SK-N-SH (cell line): Measurements from ENCODE around the gene GEN1. TPM values are rescaled to one million over a fixed set of nuclear protein-coding genes. Genes with fewer than 3 reads are reported as not detected.

Source experiments
- CTCF ChIA-PET: fragments of 300-600, 350-600 bp; formaldehyde crosslinking; extraction: SDS; loops from one replicate; lab custom pipeline; 2021; lab: Yijun Ruan, JAX
- POLR2A ChIA-PET: fragments of 350-600 bp; sonication (Branson Sonifier 250); formaldehyde crosslinking; extraction: SDS; loops from one replicate; lab custom pipeline; 2020; ENCODE audit warnings: antibody characterized with exemption, inconsistent platforms; lab: Yijun Ruan, JAX
- DNase-seq: peaks from one replicate; pipeline ENCODE4 v3.0.0; 2012
- H2AFZ ChIP-seq: fragments of 200-600 bp; sonication (generic); 2 replicates; pipeline ENCODE4 v1.8.1; 2016; ENCODE audit warnings: antibody characterized with exemption, mild to moderate bottlenecking, low read depth
- H3F3A ChIP-seq: fragments of 200-600 bp; sonication (generic); replicated peaks from 2 replicates; pipeline ENCODE3; 2016; ENCODE audit warnings: antibody characterized with exemption, mild to moderate bottlenecking; ENCODE audit not compliant: insufficient read depth
- H3K27ac ChIP-seq, 2 experiments: fragments of 200-500 bp in 1 of 2; fragments of 200-600 bp in 1 of 2; sonication (Bioruptor generic) in 1 of 2; sonication (generic), shearing (Covaris generic) in 1 of 2; 2 replicates each; pipeline versions ENCODE4 v1.5.1 to v1.6.1; 2014 to 2016; ENCODE audit warnings: low read depth in 2 of 2, inconsistent platforms in 1 of 2, low read length in 1 of 2, mild to moderate bottlenecking in 1 of 2, mixed read lengths in 1 of 2
- H3K27me3 ChIP-seq: fragments of 200-600 bp; sonication (generic), shearing (Covaris generic); 2 replicates; pipeline ENCODE4 v1.6.1; 2016; ENCODE audit warnings: mixed run types; ENCODE audit not compliant: insufficient read depth
- H3K36me3 ChIP-seq, 2 experiments: fragments of 200-500 bp in 1 of 2; fragments of 200-600 bp in 1 of 2; sonication (Bioruptor generic) in 1 of 2; sonication (generic) in 1 of 2; replicated peaks in 1 of 2; 2 replicates each; pipeline versions ENCODE3 to v1.5.1; 2014 to 2016; ENCODE audit warnings: low read length in 1 of 2, mild to moderate bottlenecking in 1 of 2; ENCODE audit not compliant: insufficient read depth in 2 of 2, control insufficient read depth in 1 of 2
- H3K4me1 ChIP-seq, 2 experiments: fragments of 200-500 bp in 1 of 2; fragments of 200-600 bp in 1 of 2; sonication (Bioruptor generic) in 1 of 2; sonication (generic), shearing (Covaris generic) in 1 of 2; 2 replicates each; pipeline versions ENCODE4 v1.5.1 to v1.6.1; 2014 to 2016; ENCODE audit warnings: low read depth in 1 of 2, low read length in 1 of 2, mixed run types in 1 of 2; ENCODE audit not compliant: insufficient read depth in 2 of 2, control insufficient read depth in 1 of 2
- H3K4me2 ChIP-seq: fragments of 200-600 bp; sonication (generic), shearing (Covaris generic); 2 replicates; pipeline ENCODE4 v1.6.1; 2017; ENCODE audit warnings: mixed run types
- H3K4me3 ChIP-seq, 2 experiments: fragments of 200-500 bp in 1 of 2; fragments of 200-600 bp in 1 of 2; sonication (Bioruptor generic) in 1 of 2; sonication (generic), shearing (Covaris generic) in 1 of 2; 2 replicates each; pipeline versions ENCODE4 v1.5.1 to v1.8.1; 2014 to 2016; ENCODE audit warnings: low read depth in 2 of 2, inconsistent platforms in 1 of 2, low read length in 1 of 2, mild to moderate bottlenecking in 1 of 2, mixed read lengths in 1 of 2, moderate library complexity in 1 of 2
- H3K79me2 ChIP-seq: fragments of 200-600 bp; sonication (generic); 2 replicates; pipeline ENCODE4 v1.8.1; 2017; ENCODE audit warnings: mild to moderate bottlenecking; ENCODE audit not compliant: insufficient read depth
- H3K9ac ChIP-seq: fragments of 200-600 bp; sonication (generic); 2 replicates; pipeline ENCODE4 v1.6.1; 2017; ENCODE audit warnings: mixed run types
- H3K9me2 ChIP-seq: fragments of 200-600 bp; sonication (generic); 2 replicates; pipeline ENCODE4 v1.6.1; 2017; ENCODE audit warnings: mixed run types
- H3K9me3 ChIP-seq: fragments of 200-600 bp; sonication (generic); 2 replicates; pipeline ENCODE4 v1.6.1; 2017; ENCODE audit warnings: mixed run types, mild to moderate bottlenecking, moderate library complexity
- H4K20me1 ChIP-seq: fragments of 200-600 bp; sonication (generic); 2 replicates; pipeline ENCODE4 v1.6.1; 2017; ENCODE audit warnings: mild to moderate bottlenecking, mixed run types; ENCODE audit not compliant: insufficient read depth
- CHD2 ChIP-seq: fragments of 150-350 bp; IDR thresholded peaks from 2 replicates; pipeline ENCODE4 v1.6.1; 2018; ENCODE audit warnings: low read length; ENCODE audit not compliant: partially characterized antibody
- ELF1 ChIP-seq: IDR thresholded peaks from 2 replicates; pipeline ENCODE4 v1.4.0; 2012
- MEF2A ChIP-seq: IDR thresholded peaks from 2 replicates; pipeline ENCODE4 v1.4.0; 2012; ENCODE audit warnings: low read depth, borderline replicate concordance
- NRF1 ChIP-seq: IDR thresholded peaks from 2 replicates; pipeline ENCODE4 v1.6.1; 2012; ENCODE audit warnings: low read depth, mild to moderate bottlenecking, low read length
- RAD21 ChIP-seq: IDR thresholded peaks from 2 replicates; pipeline ENCODE4 v1.6.1; 2012; ENCODE audit warnings: mild to moderate bottlenecking, low read length
- RCOR1 ChIP-seq: fragments of 150-350 bp; IDR thresholded peaks from 2 replicates; pipeline ENCODE4 v1.6.1; 2017; ENCODE audit warnings: antibody characterized with exemption, low read length
- SMC3 ChIP-seq: IDR thresholded peaks from 2 replicates; pipeline ENCODE4 v1.6.1; 2012; ENCODE audit warnings: low read depth, low read length, improper control_type of control experiment
- WGBS: methylation state at CpG from one replicate; pipeline ENCODE4 v1.1.6; 2017; ENCODE audit warnings: low lambda C conversion rate; 5-methylcytosine and 5-hydroxymethylcytosine counted together
- polyA plus RNA-seq, 3 experiments: library from polyadenylated mRNA; depleted of rRNA; stranded (reverse); fragments of >200 nt; gene quantifications; 2 replicates each; pipeline ENCODE4 v1.2.3, GENCODE V29; 2012
- TF ChIP-seq, protein P1 (sequence below): IDR thresholded peaks from 2 replicates; pipeline ENCODE4; 2012

The GEN1 gene
- polyA plus RNA-seq, 1 of the 3 experiments (the other 2 are of a cell fraction): 5.3 TPM

DNA sequence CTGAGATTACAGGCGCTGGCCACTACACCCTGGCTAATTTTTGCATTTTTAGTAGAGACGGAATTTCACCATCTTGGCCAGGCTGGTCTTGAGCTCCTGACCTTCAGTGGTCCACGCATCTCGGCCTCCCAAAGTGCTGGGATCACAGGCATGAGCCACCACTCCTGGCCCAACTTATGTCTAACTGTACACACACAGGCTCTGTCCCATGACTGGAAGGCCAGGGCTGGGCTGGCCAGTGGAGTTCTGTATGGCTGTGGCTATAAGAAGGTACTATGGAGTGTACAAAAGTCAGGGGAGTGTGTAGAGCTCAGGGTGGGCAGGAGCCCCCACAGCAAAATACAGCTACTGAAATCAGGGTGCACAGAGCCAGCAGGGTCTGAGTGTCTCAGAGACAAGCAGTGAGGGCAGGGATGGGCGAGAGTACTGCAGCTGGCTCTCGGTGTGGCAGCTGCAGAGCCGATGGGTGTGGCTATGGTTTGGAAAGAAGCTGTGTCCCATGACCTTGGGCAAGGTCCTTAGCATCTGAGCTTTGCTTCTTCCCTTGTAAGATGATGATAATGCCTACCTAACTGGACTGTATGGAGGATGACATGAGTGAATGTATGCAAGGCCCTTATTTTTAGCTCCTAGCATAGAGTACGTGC is 51.9 kb downstream of the GEN1 start:
- DNase-seq: no peak
- POLR2A ChIA-PET: no interaction called here
- H3K9ac ChIP-seq: no peak overlapping the region
- H2AFZ ChIP-seq: no peak overlapping the region
- H3K27me3 ChIP-seq: no peaks in the 10 kb centered on the region
- H3K9me3 ChIP-seq: no peaks in the 10 kb centered on the region
- H3K36me3 ChIP-seq: no peaks in the 10 kb centered on the region
- CTCF ChIA-PET: interaction anchor here (0.9 to 1.9 kb wide), 6 partner anchors 15 to 86 kb away, joined by 3 to 6 read pairs (median 4); no protein-coding TSS in a partner anchor
- H3K4me1 ChIP-seq: peaks cover 0 to 2% of the 10 kb centered on the region in 2 experiments; a peak in 1 of 4 replicates
- H3F3A ChIP-seq: no peaks in the 10 kb centered on the region
- H3K9me2 ChIP-seq: no peaks in the 10 kb centered on the region
- no peak for TF ChIP-seq CHD2
- no peak for TF ChIP-seq RAD21
- TF ChIP-seq NRF1: no peak
- no peak for TF ChIP-seq MEF2A
- no peak for TF ChIP-seq ELF1
- TF ChIP-seq, protein P1, sequence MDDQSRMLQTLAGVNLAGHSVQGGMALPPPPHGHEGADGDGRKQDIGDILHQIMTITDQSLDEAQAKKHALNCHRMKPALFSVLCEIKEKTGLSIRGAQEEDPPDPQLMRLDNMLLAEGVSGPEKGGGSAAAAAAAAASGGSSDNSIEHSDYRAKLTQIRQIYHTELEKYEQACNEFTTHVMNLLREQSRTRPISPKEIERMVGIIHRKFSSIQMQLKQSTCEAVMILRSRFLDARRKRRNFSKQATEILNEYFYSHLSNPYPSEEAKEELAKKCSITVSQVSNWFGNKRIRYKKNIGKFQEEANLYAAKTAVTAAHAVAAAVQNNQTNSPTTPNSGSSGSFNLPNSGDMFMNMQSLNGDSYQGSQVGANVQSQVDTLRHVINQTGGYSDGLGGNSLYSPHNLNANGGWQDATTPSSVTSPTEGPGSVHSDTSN: no peak
- TF ChIP-seq SMC3: no peak
- TF ChIP-seq, all 33 proteins: peak for 0
- Histone ChIP-seq H4K20me1 (no peaks in the 10 kb centered on the region), H3K79me2 (no peaks in the 10 kb centered on the region), H3K4me3 (no peak overlapping the region), H3K27ac (no peak overlapping the region), H3K4me2 (no peak overlapping the region)
- WGBS: 61% methylated on average over 8 of the region's 8 CpGs

DNA sequence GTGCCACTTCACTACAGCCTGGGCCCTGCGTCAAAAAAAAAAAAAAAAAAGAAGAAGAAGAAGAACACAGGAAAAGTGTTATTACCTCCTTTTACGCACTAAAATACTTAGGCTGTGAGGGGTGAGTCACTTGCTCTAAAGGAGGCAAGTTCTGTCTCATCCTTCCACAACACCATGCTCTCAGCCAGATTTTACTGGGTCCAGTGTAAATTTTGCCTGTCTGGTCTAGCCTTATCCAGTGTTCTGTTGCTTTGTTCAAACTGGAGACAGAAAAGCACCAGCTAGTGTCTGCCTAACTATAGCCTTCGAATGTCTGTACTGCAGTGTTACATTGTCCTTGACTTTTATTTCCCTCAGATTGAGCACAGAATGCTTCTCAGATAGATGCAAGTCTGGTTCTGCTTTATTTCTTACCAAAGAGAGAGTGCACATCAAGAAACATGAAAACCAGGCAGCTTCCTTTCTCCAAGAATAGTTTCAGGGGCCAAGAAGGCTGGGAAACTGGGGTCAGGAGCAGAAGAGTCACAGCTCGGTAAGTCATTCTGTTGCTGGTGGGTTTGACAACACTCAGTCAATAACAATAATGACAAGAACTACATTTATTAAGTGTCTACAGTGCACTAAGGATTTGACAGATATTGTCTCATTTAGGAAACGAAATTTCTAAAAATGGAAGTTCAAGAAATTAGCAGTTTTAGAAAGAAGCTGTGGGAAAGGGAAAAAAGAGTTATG is 59.2 kb downstream of the GEN1 start:
- ChIA-PET CTCF (interaction anchor here (0.8 to 4.4 kb wide), 5 partner anchors 14 to 167 kb away, joined by 3 to 21 read pairs (median 3); no protein-coding TSS in a partner anchor), POLR2A (no interaction called here)
- TF ChIP-seq SMC3 (no peak), RCOR1 (no peak)
- WGBS: 40% methylated on average over 5 of the region's 5 CpGs
- H3K4me3 ChIP-seq: no peak overlapping the region; a peak in 1 of 4 replicates
- H3K36me3 ChIP-seq: no peaks in the 10 kb centered on the region
- H3K27me3 ChIP-seq: no peaks in the 10 kb centered on the region
- no peaks in the 10 kb centered on the region for H3K79me2 ChIP-seq
- H3F3A ChIP-seq: no peaks in the 10 kb centered on the region
- peak overlapping the region; percentile 1; the same call in 1 of the 2 replicates for H3K4me2 ChIP-seq
- no peak overlapping the region for H3K27ac ChIP-seq
- H3K9me3 ChIP-seq: no peaks in the 10 kb centered on the region
- H3K4me1 ChIP-seq: peaks cover 0 to 3% of the 10 kb centered on the region in 2 experiments; a peak in 2 of 4 replicates
- H3K9ac ChIP-seq: no peak overlapping the region
- DNase-seq: no peak
- no peak overlapping the region; the same call in 1 of the 2 replicates for H2AFZ ChIP-seq
- H3K9me2 ChIP-seq: no peaks in the 10 kb centered on the region
- H4K20me1 ChIP-seq: no peaks in the 10 kb centered on the region
